CD4-positive, alpha-beta T cell treated with Interleukin-1 beta for 1 hour (primary cell): Measurements from ENCODE around the gene GABRD.
"Not testable (repeated sequence)": the region's sequence is repeated elsewhere in the genome, so short reads cannot be mapped to it uniquely, and the experiment has no call there.

Experiments used
- DNase-seq, 2 donors: peaks; one replicate each; pipeline ENCODE4 v3.0.0-alpha.2; 2020 to 2022

Gene GABRD, protein sequence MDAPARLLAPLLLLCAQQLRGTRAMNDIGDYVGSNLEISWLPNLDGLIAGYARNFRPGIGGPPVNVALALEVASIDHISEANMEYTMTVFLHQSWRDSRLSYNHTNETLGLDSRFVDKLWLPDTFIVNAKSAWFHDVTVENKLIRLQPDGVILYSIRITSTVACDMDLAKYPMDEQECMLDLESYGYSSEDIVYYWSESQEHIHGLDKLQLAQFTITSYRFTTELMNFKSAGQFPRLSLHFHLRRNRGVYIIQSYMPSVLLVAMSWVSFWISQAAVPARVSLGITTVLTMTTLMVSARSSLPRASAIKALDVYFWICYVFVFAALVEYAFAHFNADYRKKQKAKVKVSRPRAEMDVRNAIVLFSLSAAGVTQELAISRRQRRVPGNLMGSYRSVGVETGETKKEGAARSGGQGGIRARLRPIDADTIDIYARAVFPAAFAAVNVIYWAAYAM

DNA sequence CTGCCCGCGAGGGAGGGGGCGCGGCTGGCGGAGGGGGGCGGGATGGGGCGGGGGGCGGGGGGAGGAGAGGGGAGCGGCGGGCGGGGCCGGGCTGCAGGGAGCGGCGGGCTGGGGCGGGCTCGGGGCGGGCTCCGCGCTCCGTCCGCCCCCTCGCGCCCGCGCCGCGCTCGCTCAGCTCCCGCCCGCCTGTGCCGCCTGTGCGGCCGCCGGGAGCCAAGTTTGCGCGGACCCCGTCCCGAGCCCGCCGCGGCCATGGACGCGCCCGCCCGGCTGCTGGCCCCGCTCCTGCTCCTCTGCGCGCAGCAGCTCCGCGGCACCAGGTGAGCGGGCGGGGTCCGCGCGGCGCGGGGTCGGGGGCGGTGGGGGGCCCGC is at the start of gene GABRD:
Gene GABRD (plus strand): TSS at position 174 of the 372 bp plus-strand sequence. CDS start 79 bp downstream, at position 253.
- DNase-seq, result no peak

DNA sequence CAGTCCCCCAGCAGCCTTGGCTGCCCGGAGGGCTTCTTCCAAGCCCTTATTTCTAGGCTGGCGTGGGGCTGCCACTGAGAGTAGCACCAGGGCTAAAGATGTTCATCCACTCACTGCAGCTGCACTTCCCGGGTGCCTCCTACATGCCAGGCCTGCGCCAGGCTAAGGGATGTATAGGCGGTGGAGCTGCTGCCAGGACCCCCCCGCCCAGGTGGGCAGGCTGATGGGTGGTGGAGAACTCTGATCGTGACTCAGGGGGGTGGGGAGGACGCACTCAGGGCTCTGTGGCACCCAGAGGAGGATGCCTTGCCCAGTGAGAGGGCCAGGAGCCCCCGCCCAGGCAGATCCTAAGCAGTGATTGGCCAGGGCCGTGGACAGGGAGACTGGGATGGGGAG is 49.6 kb upstream of the GABRD start:
- no peak for DNase-seq

DNA sequence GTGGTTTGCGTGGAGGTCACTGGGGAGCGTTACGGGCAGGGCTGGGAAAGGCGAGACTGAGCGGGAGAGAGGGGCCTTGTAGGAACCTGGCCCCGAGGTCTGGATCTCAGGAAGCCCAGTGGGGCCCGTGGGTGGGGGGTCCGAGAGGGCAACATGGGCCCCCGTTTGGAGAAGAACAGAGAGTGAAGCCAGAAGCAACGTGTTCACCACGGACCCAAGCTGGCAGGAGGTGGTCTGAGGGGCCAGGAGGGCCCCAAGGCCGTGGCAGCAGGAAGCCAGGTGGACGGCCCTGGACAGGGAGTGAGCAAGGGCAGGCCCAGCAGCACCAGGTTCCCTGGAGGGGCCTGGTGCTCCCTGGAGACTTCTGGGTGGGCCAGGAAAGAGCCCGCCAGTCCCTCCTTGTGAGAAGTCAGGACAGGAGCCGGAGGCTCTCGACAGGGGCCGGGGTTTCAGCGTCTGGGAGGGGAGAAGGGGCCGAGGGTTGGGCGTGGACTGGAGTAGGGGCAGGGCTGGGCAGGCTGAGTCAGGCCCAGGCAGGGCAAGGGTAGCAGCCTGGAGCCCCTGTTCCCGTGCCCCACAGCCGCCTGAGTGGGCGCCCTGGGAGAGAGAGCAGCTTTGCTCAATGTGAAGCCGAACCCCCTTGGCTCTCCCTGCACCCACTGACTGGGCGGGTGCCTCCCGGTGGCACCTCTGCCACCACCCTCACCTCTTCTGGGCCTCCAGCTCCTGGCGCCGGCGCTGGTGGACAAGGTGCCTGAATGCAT is 49.0 kb upstream of the GABRD start:
- no peak for DNase-seq

DNA sequence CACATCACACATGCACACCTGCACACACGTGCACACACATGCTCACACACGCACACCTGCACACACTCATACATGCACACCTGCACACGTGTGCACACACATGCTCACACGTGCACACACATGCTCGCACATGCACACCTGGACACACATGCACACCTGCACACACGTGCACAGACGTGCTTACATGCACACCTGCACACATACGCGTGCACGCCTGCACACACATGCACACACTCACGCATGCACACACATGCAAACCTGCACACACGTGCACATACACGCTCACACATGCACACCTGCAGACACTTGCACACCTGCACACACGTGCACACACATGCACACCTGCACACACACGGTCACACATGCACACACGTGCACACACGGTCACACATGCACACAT is 48.1 kb upstream of the GABRD start:
- DNase-seq, result no peak

DNA sequence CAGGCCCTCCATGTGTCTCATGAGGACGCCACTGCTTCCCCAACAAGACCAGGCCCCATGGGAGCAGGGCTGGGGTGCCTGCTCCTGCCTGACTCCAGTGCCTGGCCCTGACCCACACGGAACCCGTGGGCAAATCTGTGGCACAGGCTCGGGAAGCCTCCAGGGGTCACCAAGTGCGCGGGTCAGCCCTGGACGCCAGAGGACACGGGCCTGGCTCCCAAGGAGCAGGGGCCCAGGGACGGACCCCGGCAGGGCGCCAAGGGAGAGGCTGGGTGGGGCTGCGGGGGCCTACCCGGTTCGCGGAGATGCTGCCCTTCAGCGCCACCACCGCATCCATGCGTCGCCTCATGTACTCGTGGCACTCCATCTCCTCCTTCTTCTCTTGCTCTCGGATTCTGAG is 47.5 kb upstream of the GABRD start:
- no peak for DNase-seq

DNA sequence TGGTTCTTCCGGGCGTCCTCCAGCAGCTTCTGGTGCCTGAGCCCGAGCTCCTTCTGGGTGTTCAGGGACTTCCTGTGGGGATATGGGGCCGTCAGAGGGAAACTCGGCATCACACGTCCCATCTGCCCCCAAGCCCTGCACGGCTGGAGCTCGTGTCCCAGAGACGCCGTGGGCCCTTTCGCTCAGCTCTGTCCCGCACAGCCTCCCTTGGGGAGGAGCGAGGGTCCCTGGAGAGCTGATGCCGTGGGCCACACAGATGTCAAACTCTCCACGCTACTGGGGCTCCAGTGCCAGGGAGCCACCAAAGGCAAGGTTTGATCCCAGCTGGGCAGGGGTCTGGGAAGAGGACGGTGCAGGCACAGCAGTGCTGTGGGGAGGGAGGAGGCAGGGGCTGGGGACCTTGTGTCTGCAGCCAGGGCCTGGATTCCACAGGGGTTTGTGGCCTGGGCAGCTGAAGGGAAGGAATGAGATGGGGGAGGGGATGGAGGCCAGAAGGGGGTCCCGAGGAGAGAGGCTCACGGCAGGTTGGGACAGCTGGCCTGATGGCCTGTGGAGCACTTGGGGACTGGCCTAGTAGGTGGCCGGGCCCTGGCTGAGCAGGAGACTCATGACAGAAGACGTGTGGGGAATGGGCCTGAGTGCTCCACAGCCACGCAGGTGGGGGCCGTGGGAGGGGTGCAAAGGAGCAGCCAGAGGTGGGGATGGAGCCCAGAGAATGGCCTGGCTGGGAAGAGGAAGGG is 46.0 kb upstream of the GABRD start:
- no peak for DNase-seq

DNA sequence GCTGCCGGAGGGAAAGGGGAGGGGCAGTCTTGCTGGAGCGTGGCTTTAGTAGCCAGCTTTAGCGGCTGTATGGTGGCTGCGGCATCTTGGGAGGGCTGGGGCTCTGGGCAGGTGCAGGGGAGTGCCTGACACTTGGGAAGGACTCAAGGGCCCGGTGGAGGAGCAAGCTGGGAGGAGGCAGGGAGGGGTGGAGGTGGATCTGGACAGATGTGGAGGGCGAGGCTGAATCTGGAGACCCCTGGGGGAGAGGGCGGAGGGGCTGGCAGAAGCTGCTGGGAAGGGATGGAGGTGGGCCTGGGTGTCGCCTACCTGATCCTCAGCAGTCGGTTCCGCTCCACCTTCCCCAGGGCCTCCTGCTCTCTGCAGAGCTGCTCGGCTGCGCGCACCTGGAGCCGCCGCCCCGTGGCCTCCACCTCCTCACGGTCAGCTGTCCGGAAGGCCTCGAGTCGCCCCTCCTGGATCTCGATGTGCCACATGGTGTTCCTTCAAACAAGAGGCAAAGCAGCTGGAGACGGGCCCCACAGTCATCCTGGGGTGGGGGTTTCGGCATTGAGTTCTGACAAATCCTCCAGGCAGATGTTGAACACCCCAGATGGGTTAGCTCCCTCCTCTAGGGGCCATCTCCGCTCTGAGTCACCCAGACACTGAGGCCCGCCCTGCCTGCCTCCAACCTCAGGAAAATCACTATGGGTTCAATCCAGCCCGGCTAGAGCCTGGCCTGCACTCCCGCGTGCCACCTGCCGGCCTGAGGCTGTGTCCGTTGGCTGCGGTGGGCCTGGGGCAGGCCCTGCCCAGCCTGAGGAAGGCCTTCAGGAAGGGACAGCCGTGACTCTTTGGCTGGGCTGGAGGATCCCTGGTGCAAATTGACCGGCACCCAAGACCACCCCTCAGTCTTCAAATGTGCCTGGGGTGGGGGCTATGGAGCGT is 45.2 kb upstream of the GABRD start:
- DNase-seq, result no peak

DNA sequence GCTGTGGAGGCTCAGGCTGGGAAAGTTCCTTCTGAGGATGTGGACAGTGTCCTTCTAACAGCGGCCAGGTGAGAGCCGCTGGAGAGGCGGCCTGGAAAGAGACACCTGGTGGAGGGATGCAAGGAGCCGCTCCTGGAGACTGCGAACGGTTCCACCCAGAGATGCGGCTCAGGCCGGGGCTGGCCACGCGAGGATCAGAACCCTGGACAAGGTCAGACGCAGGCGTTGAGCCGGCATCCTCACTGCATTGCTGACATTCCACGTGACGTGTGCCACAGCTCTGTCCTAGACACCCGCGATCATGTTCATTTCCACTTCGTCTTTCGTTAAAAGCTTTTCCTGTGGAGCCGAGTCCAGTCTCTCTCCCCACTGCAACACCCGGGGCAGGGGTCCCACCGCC is 44.3 kb upstream of the GABRD start:
- no peak for DNase-seq

DNA sequence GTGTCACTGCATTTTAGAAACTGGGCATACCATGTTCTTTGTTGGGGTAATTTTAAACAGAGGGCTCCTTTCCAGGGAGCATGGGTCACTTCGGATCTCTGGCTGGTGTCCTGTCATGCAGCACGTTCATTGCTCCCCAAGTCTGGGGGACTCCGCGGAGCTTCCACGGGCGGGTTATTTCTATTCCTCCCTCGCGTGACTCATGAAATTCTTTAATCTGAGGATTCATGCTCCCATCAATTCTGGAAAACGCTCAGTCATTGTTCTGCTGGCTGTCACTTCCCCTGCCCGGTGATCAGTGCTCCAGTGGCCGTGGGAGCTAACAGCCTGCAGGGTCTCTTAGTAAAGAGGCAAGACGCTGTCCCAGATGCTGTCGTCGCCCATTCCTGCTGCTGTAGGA is 43.6 kb upstream of the GABRD start:
- DNase-seq, result no peak

DNA sequence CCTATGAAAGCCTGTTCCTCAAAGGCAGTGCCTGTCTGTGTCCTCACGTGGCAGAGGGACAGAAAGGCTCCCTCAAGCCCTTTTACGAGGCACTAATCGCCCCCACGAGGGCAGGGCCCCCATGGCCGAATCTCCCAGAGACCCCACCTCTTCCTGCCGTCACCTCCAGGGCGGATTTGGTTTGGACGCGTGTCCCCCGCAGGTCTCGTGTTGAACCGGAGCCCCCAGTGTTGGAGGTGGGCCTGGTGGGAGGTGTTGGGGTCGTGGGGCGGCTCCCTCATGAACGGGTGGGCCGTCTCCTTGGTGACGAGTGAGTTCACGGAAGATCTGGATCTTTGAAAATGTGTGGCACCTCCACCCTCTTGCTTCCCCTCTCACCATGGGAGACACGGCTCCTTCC is 43.1 kb upstream of the GABRD start:
- no peak for DNase-seq

DNA sequence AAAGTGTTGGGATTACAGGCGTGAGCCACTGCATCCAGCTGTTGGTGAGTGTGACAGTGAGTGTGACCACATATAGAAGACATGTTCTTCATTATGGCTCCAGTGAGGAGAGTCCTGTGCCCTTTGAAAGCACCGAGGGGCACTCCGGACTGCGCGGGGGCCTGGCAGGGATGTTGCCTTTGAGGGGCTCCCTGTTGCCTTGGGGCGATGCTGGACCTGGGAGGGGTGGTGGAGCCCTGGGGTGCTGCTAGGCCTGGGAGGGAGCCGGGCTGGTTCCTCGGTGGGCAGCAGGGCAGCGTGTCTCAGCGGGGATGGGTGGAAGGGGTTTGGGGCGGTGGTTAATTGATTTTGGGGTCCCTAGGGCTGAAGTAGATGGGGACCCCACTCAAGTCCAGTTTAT is 41.0 kb upstream of the GABRD start:
- DNase-seq, result no peak

DNA sequence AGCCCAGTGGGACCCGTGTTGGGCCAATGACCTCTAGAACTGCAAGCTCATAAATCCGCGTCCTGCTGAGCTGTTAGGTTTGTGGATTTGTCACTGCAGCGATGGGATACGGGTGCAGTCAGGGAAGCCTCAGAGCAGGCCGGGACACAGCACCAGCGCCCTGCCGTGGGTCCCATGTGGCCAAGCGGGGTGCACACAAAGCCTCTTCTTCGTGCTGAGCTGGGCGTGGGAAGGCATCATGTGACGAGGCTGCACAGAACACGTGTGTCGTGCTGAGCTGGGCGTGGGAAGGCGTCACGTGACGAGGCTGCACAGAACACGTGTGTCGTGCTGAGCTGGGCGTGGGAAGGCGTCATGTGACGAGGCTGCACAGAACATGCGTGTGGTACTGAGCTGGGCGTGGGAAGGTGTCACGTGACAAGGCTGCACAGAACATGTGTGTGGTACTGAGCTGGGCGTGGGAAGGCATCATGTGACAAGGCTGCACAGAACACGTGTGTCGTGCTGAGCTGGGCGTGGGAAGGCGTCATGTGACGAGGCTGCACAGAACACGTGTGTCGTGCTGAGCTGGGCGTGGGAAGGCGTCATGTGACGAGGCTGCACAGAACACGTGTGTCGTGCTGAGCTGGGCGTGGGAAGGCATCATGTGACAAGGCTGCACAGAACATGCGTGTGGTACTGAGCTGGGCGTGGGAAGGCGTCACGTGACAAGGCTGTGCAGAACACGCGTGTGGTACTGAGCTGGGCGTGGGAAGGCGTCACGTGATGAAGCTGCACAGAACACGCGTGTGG is 40.3 kb upstream of the GABRD start:
- DNase-seq, result not testable (repeated sequence)

DNA sequence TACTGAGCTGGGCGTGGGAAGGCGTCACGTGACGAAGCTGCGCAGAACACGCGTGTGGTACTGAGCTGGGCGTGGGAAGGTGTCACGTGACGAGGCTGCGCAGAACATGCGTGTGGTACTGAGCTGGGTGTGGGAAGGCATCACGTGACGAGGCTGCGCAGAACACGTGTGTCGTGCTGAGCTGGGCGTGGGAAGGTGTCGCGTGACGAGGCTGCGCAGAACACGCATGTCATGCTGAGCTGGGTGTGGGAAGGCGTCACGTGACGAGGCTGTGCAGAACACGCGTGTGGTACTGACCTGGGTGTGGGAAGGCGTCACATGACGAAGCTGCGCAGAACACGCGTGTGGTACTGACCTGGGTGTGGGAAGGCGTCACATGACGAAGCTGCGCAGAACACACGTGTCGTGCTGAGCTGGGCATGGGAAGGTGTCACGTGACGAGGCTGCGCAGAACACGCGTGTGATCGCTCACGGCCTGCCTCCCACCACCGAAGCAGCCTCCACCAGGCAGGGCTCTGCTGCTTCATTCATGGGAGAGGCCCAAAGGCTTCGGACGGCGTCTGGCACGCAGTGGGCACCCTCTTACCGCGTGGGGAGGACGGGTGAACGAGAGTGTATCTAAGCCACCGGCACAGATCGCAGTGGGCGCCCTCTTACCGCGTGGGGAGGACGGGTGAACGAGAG is 39.5 kb upstream of the GABRD start:
- DNase-seq, result no peak

DNA sequence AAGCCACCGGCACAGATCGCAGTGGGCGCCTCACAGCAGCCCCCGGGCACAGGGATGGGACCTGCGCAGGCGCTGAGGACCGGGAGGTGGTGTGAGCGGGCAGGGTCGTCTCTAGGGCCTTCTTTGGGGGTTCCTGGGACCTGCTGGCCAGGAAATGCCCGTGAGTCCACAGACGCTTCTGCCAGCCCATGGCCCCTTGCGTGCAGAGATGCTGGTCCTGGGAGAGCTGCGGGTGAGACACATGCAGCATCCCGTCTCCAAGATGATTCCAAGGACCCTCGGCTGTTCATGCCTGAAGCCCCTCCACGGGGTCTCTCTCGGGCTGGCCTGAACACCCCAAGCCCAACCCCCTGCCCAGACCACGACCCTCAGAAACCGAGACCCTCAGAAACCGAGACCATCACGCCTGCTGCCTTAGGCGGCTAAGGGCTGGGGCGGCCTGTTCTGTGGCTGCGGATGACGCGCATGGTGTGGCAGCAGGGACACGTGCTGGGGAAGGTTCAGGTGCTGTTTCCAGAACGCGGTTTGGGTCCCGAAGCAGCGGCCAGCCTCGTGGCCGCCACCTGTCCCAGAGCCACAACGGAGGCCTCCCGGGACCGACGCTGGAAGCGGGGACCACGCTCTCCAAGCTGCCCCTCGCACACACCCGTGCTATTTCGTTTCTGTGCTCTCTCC is 38.5 kb upstream of the GABRD start:
- no peak for DNase-seq

DNA sequence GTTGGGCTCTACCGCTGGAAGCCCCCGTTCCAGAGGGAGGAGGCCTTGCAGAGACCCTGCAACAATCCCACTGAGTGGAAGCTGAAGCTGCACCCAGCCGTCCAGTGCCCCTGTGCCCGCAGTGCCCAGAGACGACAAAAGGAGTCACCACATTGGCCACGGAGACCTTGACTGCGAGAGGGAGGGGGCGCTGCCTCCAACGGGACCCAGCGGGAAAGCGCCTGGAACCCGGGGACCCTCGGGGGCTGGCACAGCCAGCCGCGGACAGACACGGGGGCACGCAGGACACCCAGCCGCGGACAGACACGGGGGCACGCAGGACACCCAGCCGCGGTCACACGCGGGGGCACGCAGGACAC is 38.0 kb upstream of the GABRD start:
- DNase-seq, result no peak

DNA sequence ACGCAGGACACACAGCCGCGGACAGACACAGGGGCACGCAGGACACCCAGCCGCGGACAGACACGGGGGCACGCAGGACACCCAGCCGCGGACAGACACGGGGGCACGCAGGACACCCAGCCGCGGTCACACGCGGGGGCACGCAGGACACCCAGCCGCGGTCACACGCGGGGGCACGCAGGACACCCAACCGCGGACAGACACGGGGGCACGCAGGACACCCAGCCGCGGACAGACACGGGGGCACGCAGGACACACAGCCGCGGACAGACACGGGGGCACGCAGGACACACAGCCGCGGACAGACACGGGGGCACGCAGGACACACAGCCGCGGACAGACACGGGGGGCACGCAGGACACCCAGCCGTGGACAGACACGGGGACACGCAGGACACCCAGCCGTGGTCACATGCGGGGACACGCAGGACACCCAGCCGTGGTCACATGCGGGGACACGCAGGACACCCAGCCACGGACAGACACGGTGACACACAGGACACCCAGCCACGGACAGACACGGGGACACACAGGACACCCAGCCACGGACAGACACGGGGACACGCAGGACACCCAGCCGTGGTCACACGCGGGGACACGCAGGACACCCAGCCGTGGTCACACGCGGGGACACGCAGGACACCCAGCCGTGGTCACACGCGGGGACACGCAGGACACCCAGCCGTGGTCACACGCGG is 37.4 kb upstream of the GABRD start:
- not testable (repeated sequence) for DNase-seq

DNA sequence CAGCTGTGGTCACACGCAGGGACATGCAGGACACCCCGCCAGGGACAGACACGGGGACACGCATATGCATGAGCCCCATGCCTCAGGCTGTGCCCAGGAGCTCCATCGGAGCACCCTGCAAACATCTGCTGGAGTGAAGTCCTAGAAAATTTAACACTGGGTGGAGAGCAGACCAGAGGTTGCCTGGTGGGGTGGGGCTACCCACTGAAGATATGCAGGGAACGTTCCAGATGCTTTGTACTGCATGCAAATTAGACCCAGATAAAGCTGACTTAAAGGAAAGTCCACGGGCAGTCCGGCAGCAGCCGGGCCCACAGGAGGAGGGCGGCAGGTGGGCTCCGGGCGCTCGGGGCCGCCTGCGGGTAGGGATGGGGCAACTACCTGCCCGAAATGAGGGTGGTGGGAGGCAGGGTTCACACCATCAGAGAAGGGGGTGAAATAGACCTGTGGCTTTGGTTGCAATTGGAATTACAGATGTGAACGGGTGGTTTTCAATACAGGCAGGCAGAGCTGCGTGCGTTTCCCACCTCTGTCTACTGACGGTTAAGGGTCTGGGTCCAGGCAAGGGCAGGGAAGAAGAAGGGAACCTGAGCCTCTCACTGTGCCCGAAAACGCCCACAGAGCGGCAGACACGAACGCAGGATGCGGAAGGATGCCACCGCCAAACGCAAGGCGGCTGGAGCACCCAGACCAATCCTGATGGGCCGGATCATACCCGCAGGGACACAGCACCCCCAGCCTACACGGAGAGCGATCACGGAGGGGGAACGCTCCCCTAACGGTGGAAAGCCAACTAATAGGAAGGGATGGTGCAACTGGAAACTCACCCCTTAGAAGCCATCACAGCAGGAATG is 36.5 kb upstream of the GABRD start:
- no peak for DNase-seq

DNA sequence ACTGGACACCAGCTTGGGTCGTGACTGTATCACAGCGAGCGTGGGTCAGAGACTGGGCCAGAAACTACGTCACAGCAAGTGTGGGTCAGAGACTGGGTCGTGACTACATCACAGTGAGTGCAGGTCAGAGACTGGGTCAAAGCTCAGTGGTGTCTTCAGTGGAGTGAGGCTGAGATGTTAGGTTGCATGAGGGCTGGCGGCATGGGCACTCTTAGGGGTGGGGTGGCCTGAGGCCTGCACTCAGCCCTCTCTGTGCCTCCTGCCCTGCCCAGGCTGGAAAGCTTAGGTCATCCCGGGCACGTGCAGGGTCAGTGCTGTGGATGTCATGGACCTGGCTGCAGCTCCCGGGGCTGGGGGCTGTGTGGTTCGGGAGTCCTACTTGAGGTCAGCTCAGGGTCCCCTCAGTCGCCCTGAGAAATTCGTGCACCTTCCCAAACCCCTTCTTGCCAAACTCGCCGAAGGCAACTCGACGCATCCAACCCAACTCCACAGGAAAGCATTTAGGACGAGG is 34.5 kb upstream of the GABRD start:
- DNase-seq, result no peak
